Body of pancreas (tissue), 4 donors: ENCODE measurements around the gene MPO.

ENCODE experiments used
- CTCF ChIP-seq, 7 experiments: fragments of 450-650 bp in 4 of 7; fragments of 200-600 bp in 3 of 7; sonication (generic) in 3 of 7; IDR thresholded peaks; one replicate each; pipeline ENCODE4 v1.5.1; 2016 to 2019; ENCODE audit warnings: antibody characterized with exemption in 7 of 7
- POLR2A ChIP-seq, 3 donors: fragments of 450-650 bp; IDR thresholded peaks; one replicate each; pipeline ENCODE4 v1.6.1; 2016; ENCODE audit warnings: antibody characterized with exemption in 3 of 3, mild to moderate bottlenecking in 2 of 3

- TF ChIP-seq POLR2A (IDR thresholded peaks at IDR 0.05) (no peak), CTCF (IDR thresholded peaks at IDR 0.05) (no peak)
Observed at GRCh38 chr17:58301504-58302150, 20.9 kb upstream of the MPO start.
